Smooth muscle cell (in vitro differentiated cells): ENCODE measurements around the gene RREB1. TPM values are rescaled to one million over a fixed set of nuclear protein-coding genes. Genes with fewer than 3 reads are reported as not detected.

ENCODE experiments used
- DNase-seq: peaks from one replicate; lab custom pipeline; 2025; ENCODE audit not compliant: unreplicated experiment; lab: John Stamatoyannopoulos, UW
- H2AFZ ChIP-seq: fragments of 200-600 bp; sonication (generic); 2 replicates; pipeline ENCODE4 v1.6.0; 2016; ENCODE audit warnings: antibody characterized with exemption, low read depth, mild to moderate bottlenecking
- H3F3A ChIP-seq: fragments of 200-600 bp; sonication (generic); 2 replicates; pipeline ENCODE4 v1.6.0; 2017; ENCODE audit warnings: antibody characterized with exemption, low read depth
- H3K27ac ChIP-seq: fragments of 200-600 bp; sonication (generic); 2 replicates; pipeline ENCODE4 v1.5.1; 2016; ENCODE audit warnings: low read depth, mild to moderate bottlenecking
- H3K27me3 ChIP-seq: fragments of 200-600 bp; sonication (generic); 2 replicates; pipeline ENCODE4 v1.6.1; 2016; ENCODE audit warnings: low read depth, mild to moderate bottlenecking
- H3K36me3 ChIP-seq: fragments of 200-600 bp; sonication (generic); 2 replicates; pipeline ENCODE4 v1.5.1; 2016; ENCODE audit warnings: low read depth
- H3K4me1 ChIP-seq: fragments of 200-600 bp; sonication (generic); 2 replicates; pipeline ENCODE4 v1.5.1; 2016; ENCODE audit warnings: low read depth
- H3K4me2 ChIP-seq: fragments of 200-600 bp; sonication (generic); 2 replicates; pipeline ENCODE4 v1.6.0; 2016; ENCODE audit warnings: mild to moderate bottlenecking
- H3K4me3 ChIP-seq: fragments of 200-600 bp; sonication (generic); 2 replicates; pipeline ENCODE4 v1.5.1; 2016; ENCODE audit warnings: mild to moderate bottlenecking
- H3K79me2 ChIP-seq: fragments of 200-600 bp; sonication (generic); 2 replicates; pipeline ENCODE4 v1.6.0; 2016; ENCODE audit warnings: low read depth, mild to moderate bottlenecking
- H3K9ac ChIP-seq: fragments of 200-600 bp; sonication (generic); 2 replicates; pipeline ENCODE4 v1.6.0; 2016; ENCODE audit warnings: low read depth
- H3K9me3 ChIP-seq: fragments of 200-600 bp; sonication (generic); replicated peaks from 2 replicates; pipeline ENCODE4 v1.5.1; 2016; ENCODE audit warnings: low read depth
- H4K20me1 ChIP-seq: fragments of 200-600 bp; sonication (generic); 2 replicates; pipeline ENCODE4 v1.6.0; 2016; ENCODE audit warnings: low read depth
- CTCF ChIP-seq: fragments of 200-600 bp; sonication (generic); IDR thresholded peaks from 2 replicates; pipeline ENCODE4 v1.5.1; 2017; ENCODE audit warnings: borderline replicate concordance, mild to moderate bottlenecking, antibody characterized with exemption; ENCODE audit not compliant: insufficient read depth, poor library complexity, severe bottlenecking
- WGBS: methylation state at CpG from one replicate; pipeline ENCODE4 v1.1.7; 2016; ENCODE audit warnings: low lambda C conversion rate; 5-methylcytosine and 5-hydroxymethylcytosine counted together
- polyA plus RNA-seq: library from polyadenylated mRNA; unstranded; fragments of >200 nt; fragmentation: Nextera tagmentation; extraction: Ambion mirVana; gene quantifications from 2 replicates; pipeline ENCODE4 v1.2.1, GENCODE V29; 2016
- total RNA-seq: library from RNA; depleted of rRNA; stranded (reverse); fragments of >200 nt; gene quantifications from 2 replicates; pipeline ENCODE4 v1.2.3, GENCODE V29; 2014

Gene RREB1
- total and polyA plus RNA-seq, 2 experiments from 2014 or later = 13.2 to 26.1 TPM

DNA sequence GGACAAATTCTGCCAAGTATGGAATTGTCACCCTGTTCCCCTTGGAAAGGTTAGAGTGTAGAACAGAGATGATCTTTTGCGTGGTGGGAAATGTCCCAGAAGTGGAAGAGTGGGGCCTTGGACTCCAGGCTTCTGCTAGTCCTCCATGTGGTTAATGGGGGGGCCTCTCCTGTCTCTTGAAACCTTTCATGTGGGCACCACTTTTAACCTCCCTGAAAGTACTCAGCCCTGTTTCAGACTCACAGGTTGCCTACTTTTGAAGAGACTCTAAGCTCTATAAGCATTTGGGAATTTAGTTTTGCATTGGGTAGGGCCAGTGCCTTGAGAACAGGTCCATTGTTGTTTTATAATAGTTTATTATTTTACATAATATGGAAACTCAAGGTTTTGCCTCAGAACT is 17.5 kb downstream of the RREB1 start:
- 92% methylated on average over 1 of the region's 1 CpG for WGBS
- no peaks in the 10 kb centered on the region for H3K36me3 ChIP-seq
- peak overlapping the region; percentile 31 for H3K27ac ChIP-seq
- peaks cover 100% of the 10 kb centered on the region for H4K20me1 ChIP-seq
- H3F3A ChIP-seq = no peaks in the 10 kb centered on the region
- peaks cover 100% of the 10 kb centered on the region for H3K79me2 ChIP-seq
- H3K9me3 ChIP-seq = no peaks in the 10 kb centered on the region
- no peak overlapping the region for H2AFZ ChIP-seq
- no peak overlapping the region for H3K4me3 ChIP-seq
- no peak for TF ChIP-seq CTCF
- no peaks in the 10 kb centered on the region for H3K27me3 ChIP-seq
- no peaks in the 10 kb centered on the region for H3K4me1 ChIP-seq
- H3K9ac ChIP-seq = no peak overlapping the region
- H3K4me2 ChIP-seq = no peak overlapping the region
- no peak for DNase-seq

DNA sequence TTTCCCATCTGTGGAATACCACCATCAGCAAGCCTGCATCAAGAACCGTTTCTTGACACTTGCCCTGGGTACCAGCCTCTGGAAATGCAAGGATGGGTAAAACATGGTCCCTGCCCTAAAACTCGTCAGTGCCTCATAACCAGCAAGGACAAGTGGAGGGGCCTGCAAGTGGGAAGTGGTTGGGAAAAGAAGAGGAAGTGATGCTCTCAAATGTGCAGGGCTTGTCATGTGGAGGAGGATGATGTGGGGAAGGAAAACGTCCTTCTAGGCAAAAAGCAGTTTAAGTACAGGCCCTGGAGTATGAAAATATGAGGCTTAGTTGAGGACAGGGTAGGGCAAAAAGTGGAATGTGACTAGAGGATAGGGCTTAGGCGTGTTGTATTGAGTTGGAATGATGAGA is 19.0 kb downstream of the RREB1 start:
- WGBS = 90% methylated on average over 4 of the region's 4 CpGs
- Histone ChIP-seq H3F3A (no peaks in the 10 kb centered on the region), H4K20me1 (peaks cover 100% of the 10 kb centered on the region), H3K4me3 (no peak overlapping the region), H3K4me2 (no peak overlapping the region), H3K4me1 (no peaks in the 10 kb centered on the region), H2AFZ (no peak overlapping the region), H3K9me3 (no peaks in the 10 kb centered on the region), H3K36me3 (no peaks in the 10 kb centered on the region), H3K27me3 (no peaks in the 10 kb centered on the region), H3K27ac (no peak overlapping the region), H3K9ac (no peak overlapping the region), H3K79me2 (peaks cover 98% of the 10 kb centered on the region)
- DNase-seq = no peak
- no peak for TF ChIP-seq CTCF

- H3K4me2 ChIP-seq = no peak overlapping the region
- no peak for DNase-seq
- no peak overlapping the region for H3K4me3 ChIP-seq
- no peak for TF ChIP-seq CTCF
- H3K4me1 ChIP-seq = no peaks in the 10 kb centered on the region
- no peaks in the 10 kb centered on the region for H3F3A ChIP-seq
- no peak overlapping the region for H3K27ac ChIP-seq
- peaks cover 100% of the 10 kb centered on the region for H4K20me1 ChIP-seq
- no peaks in the 10 kb centered on the region for H3K27me3 ChIP-seq
- 82% methylated on average over 5 of the region's 5 CpGs for WGBS
- no peaks in the 10 kb centered on the region for H3K9me3 ChIP-seq
- peaks cover 98% of the 10 kb centered on the region for H3K79me2 ChIP-seq
- H3K36me3 ChIP-seq = no peaks in the 10 kb centered on the region
- no peak overlapping the region for H2AFZ ChIP-seq
- no peak overlapping the region for H3K9ac ChIP-seq
Observed at GRCh38 chr6:7127680-7128079, 19.9 kb downstream of the RREB1 start.

DNA sequence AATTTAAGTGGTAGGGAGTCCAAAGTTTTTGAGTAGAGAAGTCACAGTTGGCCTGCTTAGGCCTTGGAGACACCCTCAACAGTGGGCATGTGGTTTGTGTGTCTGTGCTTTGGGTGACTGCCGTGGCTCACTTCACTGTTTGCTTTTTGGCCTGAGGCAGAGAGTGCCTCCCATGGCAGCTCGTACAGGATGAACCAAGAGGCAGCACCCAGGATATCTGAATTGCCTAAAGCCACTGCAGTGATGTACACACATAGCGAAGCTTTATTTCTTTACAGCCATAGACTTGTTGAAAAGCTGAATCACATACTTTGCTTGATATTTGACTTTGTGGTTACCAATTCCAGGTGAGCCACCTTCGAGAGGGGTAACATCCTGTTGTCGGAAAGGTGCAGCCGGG is 21.6 kb downstream of the RREB1 start:
- TF ChIP-seq CTCF = no peak
- WGBS = 84% methylated on average over 6 of the region's 6 CpGs
- H3K79me2 ChIP-seq = peaks cover 98% of the 10 kb centered on the region
- no peaks in the 10 kb centered on the region for H3K36me3 ChIP-seq
- H3K4me1 ChIP-seq = no peaks in the 10 kb centered on the region
- no peaks in the 10 kb centered on the region for H3F3A ChIP-seq
- DNase-seq = no peak
- peak overlapping the region; percentile 65 for H3K27ac ChIP-seq
- H3K27me3 ChIP-seq = no peaks in the 10 kb centered on the region
- H3K9ac ChIP-seq = no peak overlapping the region
- H3K4me3 ChIP-seq = no peak overlapping the region
- no peak overlapping the region for H3K4me2 ChIP-seq
- H4K20me1 ChIP-seq = peaks cover 100% of the 10 kb centered on the region
- H2AFZ ChIP-seq = no peak overlapping the region
- no peaks in the 10 kb centered on the region for H3K9me3 ChIP-seq
